ENCODE measurements around the gene LRRC49. TPM values are rescaled to one million over a fixed set of nuclear protein-coding genes. Genes with fewer than 3 reads are reported as not detected.
"Not testable (repeated sequence)": the region's sequence is repeated elsewhere in the genome, so short reads cannot be mapped to it uniquely, and the experiment has no call there.

The LRRC49 gene
- polyA plus RNA-seq, 2 donors = 1.4 to 2.1 TPM

DNA sequence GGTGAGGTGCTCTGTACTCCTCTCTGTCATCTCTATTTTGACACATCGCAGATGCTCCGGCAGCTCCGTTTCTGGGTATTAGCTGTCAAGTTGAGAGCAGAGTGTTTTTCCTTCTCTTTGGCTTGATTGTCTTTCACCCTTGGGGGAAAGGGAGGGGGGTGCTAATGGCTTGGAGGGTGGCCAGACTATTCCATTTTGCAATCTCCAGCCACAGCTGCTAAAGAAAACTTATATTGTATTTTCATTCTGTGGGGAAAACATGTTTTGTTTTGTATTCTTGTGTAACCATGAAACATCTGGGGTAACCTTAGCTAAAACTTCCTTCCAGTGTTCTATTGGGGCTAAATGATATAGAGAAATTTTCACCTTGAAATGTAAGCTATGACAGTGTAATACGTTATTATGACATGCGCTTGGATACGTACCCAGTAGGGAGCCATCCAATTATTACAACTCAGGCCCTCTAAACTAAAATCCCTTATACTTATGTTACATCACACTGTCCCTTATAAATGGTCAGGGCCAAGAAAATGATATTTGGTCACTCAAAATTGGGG, 24.6 kb upstream of the LRRC49 start:
- WGBS, 2 donors = 53 to 63% methylated on average over 6 of the region's 6 CpGs
- Histone ChIP-seq H3K27ac (ENCODE audit: low read depth in 2 of 2, low read length in 1 of 2) (peak overlapping the region in 1 of 2 donors; percentile 56), H3K36me3 (ENCODE audit: control insufficient read depth in 2 of 2, insufficient read depth in 2 of 2, low read length in 1 of 2) (no peaks in the 10 kb centered on the region), H3K9me3 (ENCODE audit: control insufficient read depth in 2 of 2, insufficient read depth in 1 of 2, low read depth in 1 of 2, low read length in 1 of 2) (no peaks in the 10 kb centered on the region), H3K4me3 (ENCODE audit: low read depth in 1 of 2, low read length in 2 of 2) (no peak overlapping the region), H3K4me1 (ENCODE audit: control insufficient read depth in 2 of 2, insufficient read depth in 2 of 2, low read length in 1 of 2) (no peaks in the 10 kb centered on the region), H3K27me3 (ENCODE audit: control insufficient read depth in 1 of 2, insufficient read depth in 2 of 2, low read length in 2 of 2) (no peaks in the 10 kb centered on the region)

- H3K27ac ChIP-seq (ENCODE audit: low read depth in 2 of 2, low read length in 1 of 2) = no peak overlapping the region
- no peaks in the 10 kb centered on the region for H3K4me1 ChIP-seq (ENCODE audit: control insufficient read depth in 2 of 2, insufficient read depth in 2 of 2, low read length in 1 of 2)
- 83 to 86% methylated on average over 3 of the region's 3 CpGs for WGBS, 2 donors
- H3K27me3 ChIP-seq (ENCODE audit: control insufficient read depth in 1 of 2, insufficient read depth in 2 of 2, low read length in 2 of 2) = no peaks in the 10 kb centered on the region
- no peaks in the 10 kb centered on the region for H3K36me3 ChIP-seq (ENCODE audit: control insufficient read depth in 2 of 2, insufficient read depth in 2 of 2, low read length in 1 of 2)
- no peak overlapping the region for H3K4me3 ChIP-seq (ENCODE audit: low read depth in 1 of 2, low read length in 2 of 2)
- no peaks in the 10 kb centered on the region for H3K9me3 ChIP-seq (ENCODE audit: control insufficient read depth in 2 of 2, insufficient read depth in 1 of 2, low read depth in 1 of 2, low read length in 1 of 2)
Observed at GRCh38 chr15:70869346-70869745, 23.3 kb upstream of the LRRC49 start.

- no peaks in the 10 kb centered on the region for H3K27me3 ChIP-seq (ENCODE audit: control insufficient read depth in 1 of 2, insufficient read depth in 2 of 2, low read length in 2 of 2)
- H3K36me3 ChIP-seq (ENCODE audit: control insufficient read depth in 2 of 2, insufficient read depth in 2 of 2, low read length in 1 of 2) = no peaks in the 10 kb centered on the region
- no peak overlapping the region for H3K4me3 ChIP-seq (ENCODE audit: low read depth in 1 of 2, low read length in 2 of 2)
- H3K9me3 ChIP-seq (ENCODE audit: control insufficient read depth in 2 of 2, insufficient read depth in 1 of 2, low read depth in 1 of 2, low read length in 1 of 2) = no peaks in the 10 kb centered on the region
- no peaks in the 10 kb centered on the region for H3K4me1 ChIP-seq (ENCODE audit: control insufficient read depth in 2 of 2, insufficient read depth in 2 of 2, low read length in 1 of 2)
- H3K27ac ChIP-seq (ENCODE audit: low read depth in 2 of 2, low read length in 1 of 2) = no peak overlapping the region
Observed at GRCh38 chr15:70870051-70870450, 22.6 kb upstream of the LRRC49 start.

DNA sequence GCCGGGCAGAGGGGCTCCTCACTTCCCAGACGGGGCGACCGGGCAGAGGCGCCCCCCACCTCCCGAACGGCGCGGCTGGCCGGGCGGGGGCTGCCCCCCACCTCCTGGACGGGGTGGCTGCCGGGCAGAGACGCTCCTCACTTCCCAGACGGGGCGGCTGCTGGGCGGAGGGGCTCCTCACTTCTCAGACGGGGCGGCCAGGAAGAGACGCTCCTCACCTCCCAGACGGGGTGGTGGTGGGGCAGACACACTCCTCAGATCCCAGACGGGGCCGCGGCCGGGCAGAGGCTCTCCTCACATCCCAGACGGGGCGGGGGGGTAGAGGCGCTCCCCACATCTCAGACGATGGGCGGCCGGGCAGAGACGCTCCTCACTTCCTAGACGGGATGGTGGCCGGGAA, 21.1 kb upstream of the LRRC49 start:
- H3K27me3 ChIP-seq (ENCODE audit: control insufficient read depth in 1 of 2, insufficient read depth in 2 of 2, low read length in 2 of 2); H3K9me3 ChIP-seq (ENCODE audit: control insufficient read depth in 2 of 2, insufficient read depth in 1 of 2, low read depth in 1 of 2, low read length in 1 of 2); H3K36me3 ChIP-seq (ENCODE audit: control insufficient read depth in 2 of 2, insufficient read depth in 2 of 2, low read length in 1 of 2); H3K4me3 ChIP-seq (ENCODE audit: low read depth in 1 of 2, low read length in 2 of 2); H3K27ac ChIP-seq (ENCODE audit: low read depth in 2 of 2, low read length in 1 of 2); H3K4me1 ChIP-seq (ENCODE audit: control insufficient read depth in 2 of 2, insufficient read depth in 2 of 2, low read length in 1 of 2): not testable (repeated sequence)
- 93 to 94% methylated on average over 25 to 34 of the region's 34 CpGs for WGBS, 2 donors

DNA sequence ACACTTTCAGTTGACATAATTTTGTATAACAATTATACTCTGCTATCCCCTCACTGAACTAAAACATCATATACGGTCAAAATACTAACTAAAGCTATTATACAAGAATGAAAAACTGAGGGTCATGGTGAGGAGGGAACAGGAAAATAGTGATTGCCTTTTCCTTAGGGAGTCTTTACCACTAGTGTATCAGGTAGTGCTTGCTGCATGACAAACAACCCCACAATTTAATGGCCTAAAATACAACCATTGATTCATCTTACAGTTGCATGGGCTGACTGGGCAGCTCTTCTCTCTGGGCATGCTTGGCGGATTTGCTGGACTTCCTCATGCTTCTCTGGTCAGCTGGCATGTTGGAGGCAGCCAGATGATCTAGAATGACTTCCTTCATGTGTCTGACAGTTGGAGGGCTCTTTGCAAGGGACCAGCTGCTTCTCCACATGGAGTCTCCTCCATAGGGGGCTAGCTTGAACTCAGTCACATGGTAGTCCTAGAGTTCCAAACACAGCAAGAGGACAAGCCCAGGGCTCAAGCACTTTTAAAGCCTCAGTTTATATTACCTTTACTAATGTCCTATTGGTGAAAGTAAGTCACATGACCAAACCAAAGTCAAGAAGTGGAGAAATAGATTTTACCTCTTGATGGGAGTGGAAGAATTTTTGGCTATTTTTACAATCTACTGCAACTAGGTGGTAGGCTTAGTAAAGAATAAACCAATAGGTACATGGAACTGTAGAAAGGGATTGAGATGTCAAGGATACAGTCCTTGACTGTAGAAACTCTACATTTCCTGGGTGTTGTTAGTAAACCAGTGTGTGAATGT, 19.2 kb upstream of the LRRC49 start:
- H3K36me3 ChIP-seq (ENCODE audit: control insufficient read depth in 2 of 2, insufficient read depth in 2 of 2, low read length in 1 of 2) = no peaks in the 10 kb centered on the region
- no peaks in the 10 kb centered on the region for H3K4me1 ChIP-seq (ENCODE audit: control insufficient read depth in 2 of 2, insufficient read depth in 2 of 2, low read length in 1 of 2)
- no peaks in the 10 kb centered on the region for H3K27me3 ChIP-seq (ENCODE audit: control insufficient read depth in 1 of 2, insufficient read depth in 2 of 2, low read length in 2 of 2)
- H3K4me3 ChIP-seq (ENCODE audit: low read depth in 1 of 2, low read length in 2 of 2) = no peak overlapping the region
- 92 to 93% methylated on average over 2 of the region's 2 CpGs for WGBS, 2 donors
- H3K9me3 ChIP-seq (ENCODE audit: control insufficient read depth in 2 of 2, insufficient read depth in 1 of 2, low read depth in 1 of 2, low read length in 1 of 2) = no peaks in the 10 kb centered on the region
- H3K27ac ChIP-seq (ENCODE audit: low read depth in 2 of 2, low read length in 1 of 2) = no peak overlapping the region

- no peak overlapping the region for H3K4me3 ChIP-seq (ENCODE audit: low read depth in 1 of 2, low read length in 2 of 2)
- no peaks in the 10 kb centered on the region for H3K36me3 ChIP-seq (ENCODE audit: control insufficient read depth in 2 of 2, insufficient read depth in 2 of 2, low read length in 1 of 2)
- 79% methylated on average over 7 of the region's 7 CpGs for WGBS, 2 donors
- H3K27ac ChIP-seq (ENCODE audit: low read depth in 2 of 2, low read length in 1 of 2) = no peak overlapping the region
- no peaks in the 10 kb centered on the region for H3K9me3 ChIP-seq (ENCODE audit: control insufficient read depth in 2 of 2, insufficient read depth in 1 of 2, low read depth in 1 of 2, low read length in 1 of 2)
- H3K27me3 ChIP-seq (ENCODE audit: control insufficient read depth in 1 of 2, insufficient read depth in 2 of 2, low read length in 2 of 2) = no peaks in the 10 kb centered on the region
- H3K4me1 ChIP-seq (ENCODE audit: control insufficient read depth in 2 of 2, insufficient read depth in 2 of 2, low read length in 1 of 2) = no peaks in the 10 kb centered on the region
Observed at GRCh38 chr15:70875001-70875782, 17.4 kb upstream of the LRRC49 start.

- 68 to 71% methylated on average over 3 of the region's 3 CpGs for WGBS, 2 donors
- no peak overlapping the region for H3K27ac ChIP-seq (ENCODE audit: low read depth in 2 of 2, low read length in 1 of 2)
- no peaks in the 10 kb centered on the region for H3K4me1 ChIP-seq (ENCODE audit: control insufficient read depth in 2 of 2, insufficient read depth in 2 of 2, low read length in 1 of 2)
- H3K9me3 ChIP-seq (ENCODE audit: control insufficient read depth in 2 of 2, insufficient read depth in 1 of 2, low read depth in 1 of 2, low read length in 1 of 2) = no peaks in the 10 kb centered on the region
- no peaks in the 10 kb centered on the region for H3K27me3 ChIP-seq (ENCODE audit: control insufficient read depth in 1 of 2, insufficient read depth in 2 of 2, low read length in 2 of 2)
- H3K4me3 ChIP-seq (ENCODE audit: low read depth in 1 of 2, low read length in 2 of 2) = no peak overlapping the region
- no peaks in the 10 kb centered on the region for H3K36me3 ChIP-seq (ENCODE audit: control insufficient read depth in 2 of 2, insufficient read depth in 2 of 2, low read length in 1 of 2)
Observed at GRCh38 chr15:70876011-70876410, 16.6 kb upstream of the LRRC49 start.

DNA sequence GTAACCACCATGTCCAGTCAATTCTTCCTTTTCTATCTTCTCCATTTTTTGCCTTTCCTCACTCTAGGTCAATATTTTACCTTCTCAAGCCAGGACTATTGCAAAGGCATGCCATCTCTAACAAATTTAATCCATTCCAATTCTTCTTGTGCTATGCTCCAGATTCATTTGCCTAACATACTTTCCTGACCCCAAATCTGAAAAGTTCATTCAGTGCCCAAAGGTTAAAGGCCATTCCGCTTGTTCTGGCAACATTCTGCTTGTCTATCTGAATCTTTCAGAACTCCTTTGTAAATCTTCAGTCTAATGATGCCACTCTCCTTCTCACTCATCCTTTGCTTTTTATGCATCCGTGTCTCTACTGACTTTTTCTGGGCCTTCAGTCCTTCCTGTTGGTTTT, 15.9 kb upstream of the LRRC49 start:
- H3K9me3 ChIP-seq (ENCODE audit: control insufficient read depth in 2 of 2, insufficient read depth in 1 of 2, low read depth in 1 of 2, low read length in 1 of 2) = no peaks in the 10 kb centered on the region
- no peak overlapping the region for H3K27ac ChIP-seq (ENCODE audit: low read depth in 2 of 2, low read length in 1 of 2)
- WGBS, 2 donors = 71 to 75% methylated on average over 2 of the region's 2 CpGs
- H3K36me3 ChIP-seq (ENCODE audit: control insufficient read depth in 2 of 2, insufficient read depth in 2 of 2, low read length in 1 of 2) = no peaks in the 10 kb centered on the region
- H3K4me1 ChIP-seq (ENCODE audit: control insufficient read depth in 2 of 2, insufficient read depth in 2 of 2, low read length in 1 of 2) = no peaks in the 10 kb centered on the region
- no peaks in the 10 kb centered on the region for H3K27me3 ChIP-seq (ENCODE audit: control insufficient read depth in 1 of 2, insufficient read depth in 2 of 2, low read length in 2 of 2)
- H3K4me3 ChIP-seq (ENCODE audit: low read depth in 1 of 2, low read length in 2 of 2) = no peak overlapping the region

DNA sequence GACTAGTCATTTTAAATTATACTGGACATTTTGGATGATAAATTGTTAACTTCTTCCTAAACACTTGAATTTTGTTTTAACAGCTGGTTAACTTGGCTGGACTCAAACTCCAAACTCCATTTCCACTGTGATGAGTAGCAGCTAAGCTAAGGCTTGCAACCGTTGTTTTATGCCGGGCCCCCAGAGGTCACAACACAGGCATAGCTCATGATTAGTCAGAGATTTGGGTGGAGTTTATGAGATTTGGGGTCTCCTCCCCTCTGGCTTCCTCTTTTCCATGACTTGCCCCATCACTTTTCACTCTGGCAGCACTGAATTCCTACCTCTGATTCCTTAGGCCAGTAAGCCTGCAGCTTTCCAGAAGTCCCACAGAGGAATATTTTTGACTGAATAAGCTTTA, 13.2 kb upstream of the LRRC49 start:
- H3K9me3 ChIP-seq (ENCODE audit: control insufficient read depth in 2 of 2, insufficient read depth in 1 of 2, low read depth in 1 of 2, low read length in 1 of 2) = no peaks in the 10 kb centered on the region
- no peaks in the 10 kb centered on the region for H3K36me3 ChIP-seq (ENCODE audit: control insufficient read depth in 2 of 2, insufficient read depth in 2 of 2, low read length in 1 of 2)
- no peak overlapping the region for H3K27ac ChIP-seq (ENCODE audit: low read depth in 2 of 2, low read length in 1 of 2)
- 51 to 63% methylated on average over 2 of the region's 2 CpGs for WGBS, 2 donors
- no peaks in the 10 kb centered on the region for H3K27me3 ChIP-seq (ENCODE audit: control insufficient read depth in 1 of 2, insufficient read depth in 2 of 2, low read length in 2 of 2)
- H3K4me1 ChIP-seq (ENCODE audit: control insufficient read depth in 2 of 2, insufficient read depth in 2 of 2, low read length in 1 of 2) = no peaks in the 10 kb centered on the region
- no peak overlapping the region for H3K4me3 ChIP-seq (ENCODE audit: low read depth in 1 of 2, low read length in 2 of 2)

All from esophagus (tissue), 2 donors.